GM21526 (cell line): ENCODE data around the gene CTNNBIP1.

Experiments
- ATAC-seq: cut with Tn5 transposase; IDR thresholded peaks from one replicate; pipeline ENCODE4 v1.9.1; 2021; ENCODE audit warnings: moderate library complexity; ENCODE audit not compliant: unreplicated experiment, low FRiP score

The CTNNBIP1 gene

DNA sequence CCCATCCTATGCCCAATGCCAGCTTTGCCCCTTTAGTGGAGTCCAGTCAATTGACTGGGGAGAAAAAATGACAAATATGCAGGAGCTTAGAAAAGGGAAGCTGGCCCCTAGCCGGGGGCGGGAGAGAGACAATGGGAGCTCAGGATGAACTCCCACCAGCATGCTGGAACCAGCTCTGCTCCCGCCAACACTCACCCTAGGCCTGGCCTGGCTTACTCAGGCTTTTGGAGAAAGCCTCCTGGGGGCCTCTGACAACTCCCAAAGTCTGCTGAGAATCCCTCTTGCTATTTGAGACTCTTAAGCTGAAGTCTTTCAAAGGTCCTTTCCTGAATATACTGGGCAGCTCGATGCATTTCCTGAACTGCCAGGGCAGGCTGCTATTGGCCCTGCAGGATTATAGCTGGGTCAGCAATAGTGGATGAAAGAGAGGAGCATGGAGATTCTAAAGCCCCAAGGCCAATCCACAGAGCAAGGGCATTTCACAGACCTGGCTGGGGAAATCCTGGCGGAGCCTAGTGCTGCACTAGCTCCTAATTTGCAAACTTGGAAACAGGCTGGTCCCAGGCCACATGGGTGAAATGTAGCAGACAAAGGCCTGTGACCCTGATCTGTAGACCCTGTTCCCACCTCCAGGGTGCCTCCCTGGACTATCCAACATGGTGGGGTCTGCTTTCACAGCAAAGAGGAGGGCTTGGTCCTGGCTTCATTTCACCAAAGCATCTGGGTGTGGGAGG lies 50.6 kb downstream of the CTNNBIP1 start:
- no peak for ATAC-seq

DNA sequence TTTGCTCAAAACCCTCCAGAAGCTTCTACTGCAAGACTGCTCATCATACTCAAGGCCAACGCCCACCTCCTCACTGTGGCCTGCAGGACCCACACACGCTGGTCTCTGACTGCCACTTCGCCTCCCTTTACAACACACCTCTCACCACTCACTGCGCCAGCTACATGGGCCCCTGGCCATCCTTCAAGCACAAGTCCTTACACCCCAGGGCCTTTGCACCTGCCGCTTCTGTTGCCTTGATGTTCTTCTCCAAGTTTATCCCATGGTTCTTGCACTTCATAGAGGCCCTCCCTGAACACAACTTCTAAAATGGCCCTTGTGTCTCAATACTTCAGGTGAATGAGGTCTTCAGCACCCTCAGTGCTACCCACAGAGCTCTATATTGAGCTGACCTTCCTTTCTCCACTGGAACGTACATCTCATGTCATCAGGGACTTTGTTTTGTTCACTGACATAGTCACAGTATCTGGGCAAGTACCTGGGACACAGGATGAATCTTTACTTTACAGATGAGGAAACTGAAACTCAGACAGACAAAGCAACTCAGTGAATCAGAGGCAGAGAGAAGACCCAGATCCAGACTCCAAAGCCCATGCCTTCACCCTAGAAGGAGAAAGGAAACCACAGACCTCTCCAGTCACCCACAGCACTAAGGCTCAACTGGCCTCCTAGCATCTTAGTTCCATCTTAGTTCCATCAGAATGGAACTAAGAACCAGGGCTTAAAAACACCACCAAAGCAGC lies 51.6 kb downstream of the CTNNBIP1 start:
- no peak for ATAC-seq

DNA sequence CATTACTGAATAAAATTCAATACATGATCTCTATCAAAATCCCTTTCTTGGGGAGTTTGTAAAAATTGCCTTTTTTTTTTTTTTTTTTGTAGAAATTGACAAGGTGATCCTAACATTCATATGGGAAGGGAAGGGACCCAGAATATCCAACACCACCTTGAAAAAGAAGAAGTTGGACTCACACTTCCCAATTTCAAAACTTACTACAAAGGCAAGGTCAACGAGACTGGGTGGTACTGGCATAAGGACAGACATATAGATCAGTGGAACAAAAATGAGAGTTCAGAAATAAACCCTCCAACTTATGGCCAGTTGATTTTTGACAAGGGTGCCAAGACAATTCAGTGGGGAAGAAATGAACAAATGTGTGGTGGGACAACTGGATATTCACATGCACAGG lies 54.9 kb downstream of the CTNNBIP1 start:
- ATAC-seq, result no peak

DNA sequence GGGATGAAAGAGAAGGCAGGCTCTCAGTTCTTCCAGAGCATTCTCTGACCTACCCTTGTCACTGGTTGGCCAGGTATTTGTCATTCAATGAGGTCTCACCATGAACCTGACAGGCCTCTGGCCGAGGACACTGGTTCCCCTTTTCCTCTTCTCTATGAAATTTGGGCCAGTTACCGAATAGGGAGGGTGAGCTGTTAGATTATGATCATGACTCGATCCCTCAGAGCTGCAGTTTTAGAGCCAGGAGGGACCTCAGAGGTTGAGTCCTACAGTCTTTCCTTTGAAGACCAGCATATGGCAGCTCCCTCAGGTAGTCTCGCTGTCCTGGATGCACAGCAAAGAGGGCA lies 56.8 kb downstream of the CTNNBIP1 start:
- ATAC-seq, result no peak

DNA sequence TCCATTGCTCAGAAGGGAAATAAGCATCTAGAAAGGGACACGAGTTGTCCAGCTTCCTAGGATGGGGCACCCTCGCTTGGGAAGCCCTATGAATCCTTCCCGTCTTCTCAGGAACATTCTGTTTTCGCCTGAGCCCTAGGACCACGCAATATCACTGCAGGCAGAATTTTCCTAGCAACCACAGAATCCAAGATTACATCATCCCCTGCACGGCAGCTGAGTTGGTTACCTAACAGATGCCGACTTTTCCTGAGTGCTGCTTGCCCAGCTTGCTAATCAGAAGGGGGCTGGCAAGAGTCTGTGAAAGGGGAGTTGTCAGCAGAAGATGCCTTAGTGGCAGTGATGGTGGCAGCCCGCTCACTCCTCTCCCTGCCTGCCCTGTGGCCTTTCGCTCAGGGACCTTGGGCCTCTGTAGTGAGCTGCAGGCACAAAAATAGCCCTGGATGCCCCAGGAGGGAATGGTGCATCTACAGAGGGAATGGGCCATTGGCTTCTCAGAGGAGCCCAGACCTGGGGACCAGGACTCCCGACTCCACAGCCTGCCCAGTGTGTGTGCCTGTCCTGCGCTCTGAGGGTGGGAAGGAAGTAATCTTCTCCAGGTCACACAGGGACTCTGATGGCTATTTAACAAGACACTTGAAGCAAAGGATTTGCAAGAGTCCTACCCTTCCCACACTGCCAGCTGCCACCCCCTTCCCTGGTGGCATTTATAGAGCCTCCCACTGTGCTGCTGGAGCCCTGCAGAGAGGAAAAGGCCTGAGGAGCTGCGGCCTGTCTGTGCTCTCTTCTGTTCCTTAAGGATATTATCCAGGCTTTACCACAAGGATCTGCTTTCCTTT lies 57.4 kb downstream of the CTNNBIP1 start:
- no peak for ATAC-seq

DNA sequence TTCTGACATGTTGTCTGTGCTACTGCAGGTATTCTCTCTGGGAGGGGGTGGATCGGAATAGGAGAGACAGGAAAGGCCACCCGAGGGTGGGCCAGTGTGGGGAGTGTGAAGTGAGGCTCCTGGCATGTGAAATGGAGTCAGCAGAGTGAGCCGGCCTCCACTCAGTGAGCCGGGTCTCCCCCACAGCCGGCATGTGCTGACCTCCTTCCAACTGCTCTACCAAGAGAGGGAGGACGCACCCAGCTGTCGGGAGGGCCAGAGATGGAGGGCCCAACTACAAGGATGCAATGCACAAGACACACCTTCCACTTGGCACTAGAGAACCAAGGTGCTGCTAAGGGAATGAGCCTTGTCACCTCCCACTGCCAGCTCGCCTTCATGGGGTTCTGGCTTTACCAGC lies 58.1 kb downstream of the CTNNBIP1 start:
- no peak for ATAC-seq

DNA sequence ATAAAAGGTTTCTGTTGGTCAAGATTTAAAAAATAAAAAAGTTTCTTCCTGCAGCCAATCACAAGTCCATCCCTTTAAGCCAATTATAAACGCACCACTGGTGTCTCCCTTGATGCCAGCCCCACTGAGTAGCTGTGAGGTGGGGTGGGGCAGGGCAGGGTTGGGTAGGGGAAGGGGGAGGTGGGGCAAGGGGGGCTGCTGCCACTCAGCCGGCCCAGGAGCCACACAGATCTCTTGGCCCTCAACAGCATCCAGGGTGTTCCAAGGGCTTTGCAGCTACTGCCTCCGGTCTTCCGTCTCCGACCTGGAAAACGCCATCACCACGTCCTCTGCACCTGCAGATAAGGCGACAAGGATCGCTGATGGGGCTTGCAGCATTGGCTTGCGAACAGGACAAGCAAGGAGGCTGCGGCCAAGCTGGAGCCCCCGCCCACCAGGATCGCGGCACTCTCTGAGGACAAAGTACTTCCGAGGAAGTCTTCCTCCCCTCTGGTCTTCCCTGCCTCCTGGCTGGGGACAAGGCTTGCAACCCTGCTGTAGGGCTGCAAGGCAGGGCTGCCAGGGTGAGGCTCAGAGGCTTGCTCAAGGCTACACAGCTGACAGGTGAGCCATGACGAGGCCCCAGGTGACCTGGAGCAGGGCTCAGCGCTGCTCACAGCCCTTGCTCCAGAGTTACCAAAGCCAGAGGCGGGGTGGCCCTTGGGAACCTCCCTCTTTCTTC lies 59.5 kb downstream of the CTNNBIP1 start:
- no peak for ATAC-seq

DNA sequence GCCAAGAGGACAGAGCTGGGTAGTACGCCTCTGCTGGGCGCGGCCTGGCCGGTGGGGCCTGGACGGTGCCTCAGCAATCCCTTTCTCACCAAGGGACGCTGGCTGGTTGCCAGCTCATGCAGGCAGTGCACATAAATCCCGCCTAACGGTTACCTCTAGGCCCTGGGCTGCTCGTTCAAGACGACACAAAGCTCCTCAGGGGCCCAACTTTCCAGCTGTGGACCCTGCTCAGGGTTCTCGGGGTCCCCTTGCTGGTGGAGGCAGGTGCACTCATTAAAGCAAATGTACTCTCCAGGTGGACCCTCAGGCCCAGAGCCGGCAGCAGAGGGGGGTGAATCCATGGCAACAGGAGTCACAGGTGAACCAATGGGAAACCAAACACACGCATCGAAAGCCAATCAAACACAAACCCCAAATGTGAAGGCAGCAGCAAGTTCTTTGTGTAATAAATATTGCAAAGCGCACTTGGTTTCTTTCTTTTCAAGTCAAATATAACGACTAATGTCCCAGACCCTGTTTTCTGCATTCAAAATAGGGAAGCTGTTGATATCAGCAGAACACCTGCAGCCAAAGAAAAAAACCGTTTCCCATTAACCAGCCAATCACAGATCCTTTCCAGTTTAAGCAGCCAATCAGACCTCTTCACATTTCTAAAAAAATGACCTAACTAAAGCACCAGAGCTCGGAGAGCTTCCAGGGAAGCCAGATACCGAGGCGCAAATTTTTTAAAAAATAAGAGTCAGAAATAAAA lies 60.2 kb downstream of the CTNNBIP1 start:
- ATAC-seq, result no peak

DNA sequence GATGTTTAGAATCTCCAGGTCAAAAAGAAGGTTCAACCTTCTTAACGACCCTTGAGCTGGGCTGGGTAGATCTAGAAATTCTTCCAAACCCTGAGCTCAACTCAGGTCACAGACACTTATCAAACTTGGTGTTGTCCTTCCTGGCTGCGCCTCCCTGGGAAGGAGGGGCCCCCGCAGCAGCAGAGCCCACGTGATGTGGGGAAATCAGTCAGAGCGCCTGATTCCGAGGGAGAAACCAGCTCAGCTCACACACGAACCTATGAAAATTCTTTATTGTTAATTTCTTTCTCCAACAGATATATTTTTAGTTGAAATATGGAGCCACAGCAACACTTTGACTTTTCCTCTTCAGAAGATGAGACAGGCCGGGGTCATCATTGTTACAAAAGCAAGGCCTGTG lies 62.0 kb downstream of the CTNNBIP1 start:
- ATAC-seq, result no peak

DNA sequence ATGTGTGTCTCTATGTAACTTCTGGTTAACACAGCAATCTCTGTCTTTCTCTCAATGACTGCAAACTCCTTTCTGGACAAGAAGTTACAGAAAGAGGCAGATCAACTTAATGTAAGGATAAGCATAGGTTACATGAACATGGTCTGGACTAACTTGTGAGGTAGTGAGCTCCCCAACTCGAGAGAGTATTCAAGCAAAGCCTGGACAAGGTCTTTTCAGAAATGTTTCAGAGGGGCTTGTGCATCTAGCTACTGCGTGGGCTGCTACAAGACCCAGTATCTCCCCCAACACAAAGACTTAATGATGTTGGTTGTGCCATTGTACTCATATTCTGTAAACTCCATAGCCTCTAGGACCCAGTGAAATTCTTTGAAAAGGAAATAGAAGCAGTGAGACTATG lies 62.8 kb downstream of the CTNNBIP1 start:
- ATAC-seq, result no peak

DNA sequence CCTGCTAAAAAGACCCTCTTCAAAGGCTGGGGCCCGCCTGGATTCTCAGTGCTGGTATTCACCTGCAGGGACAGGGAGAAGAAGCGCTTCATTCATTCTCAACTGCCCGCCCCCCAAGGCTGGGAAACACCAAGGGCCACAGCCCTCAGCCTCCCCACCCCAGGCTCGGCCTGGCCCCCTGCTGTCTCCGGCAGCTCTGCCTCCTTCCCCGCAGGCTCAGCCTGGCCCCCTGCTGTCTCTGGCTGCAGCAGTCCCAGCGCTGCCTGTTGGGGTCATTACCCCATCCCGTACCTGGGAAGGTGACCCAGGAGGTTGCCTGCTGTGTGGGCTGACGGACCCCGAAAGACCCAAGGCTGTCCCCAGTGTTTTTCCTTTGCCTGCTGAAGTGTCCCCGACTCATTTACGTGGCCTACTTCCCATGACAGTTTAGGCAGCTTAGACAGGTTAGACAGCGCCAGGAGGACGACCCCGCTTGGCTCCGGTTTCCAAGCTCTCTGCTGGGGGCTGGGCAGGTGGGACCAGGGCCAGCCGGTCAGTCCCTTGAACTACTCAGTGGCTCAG lies 63.4 kb downstream of the CTNNBIP1 start:
- ATAC-seq, result no peak

DNA sequence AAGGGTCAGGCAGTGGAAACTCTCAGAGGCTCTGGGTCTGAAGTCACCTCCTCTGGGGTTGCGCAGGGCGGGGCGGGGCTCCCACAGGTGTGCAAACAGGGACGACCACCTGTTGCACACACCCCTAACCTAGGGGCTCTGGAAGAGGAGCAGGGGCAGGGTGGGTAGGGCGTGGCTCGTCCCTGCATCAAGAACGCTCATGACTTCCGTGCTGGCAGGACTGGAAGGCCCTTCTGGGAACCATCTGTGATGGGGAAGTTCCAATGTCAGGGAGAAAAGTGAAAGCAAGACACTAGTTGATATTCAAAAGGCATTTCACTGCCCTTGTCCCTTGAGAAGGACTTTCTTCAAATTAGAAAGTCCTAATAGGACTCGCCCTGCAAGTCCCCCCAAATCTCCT lies 64.2 kb downstream of the CTNNBIP1 start:
- ATAC-seq, result no peak

DNA sequence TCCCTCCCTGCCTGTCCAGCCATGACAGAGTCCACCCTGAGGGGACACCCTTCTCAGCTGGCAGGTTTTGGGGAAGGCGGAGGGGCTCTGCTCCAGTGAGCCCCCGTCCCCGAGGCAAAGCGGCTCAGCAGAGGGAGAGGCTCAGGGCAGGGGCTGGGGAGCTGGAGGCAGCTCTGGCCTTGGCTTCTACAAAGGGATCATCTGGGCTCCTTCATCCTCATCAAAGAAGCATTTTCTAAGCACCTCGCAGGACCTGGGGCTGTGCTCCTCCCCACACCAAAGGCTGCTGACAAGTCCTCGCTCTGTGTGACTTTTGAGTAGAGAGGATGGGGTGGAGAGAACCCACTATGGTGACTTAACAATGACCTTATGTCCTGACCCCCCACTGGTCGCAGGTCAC lies 65.3 kb downstream of the CTNNBIP1 start:
- no peak for ATAC-seq

DNA sequence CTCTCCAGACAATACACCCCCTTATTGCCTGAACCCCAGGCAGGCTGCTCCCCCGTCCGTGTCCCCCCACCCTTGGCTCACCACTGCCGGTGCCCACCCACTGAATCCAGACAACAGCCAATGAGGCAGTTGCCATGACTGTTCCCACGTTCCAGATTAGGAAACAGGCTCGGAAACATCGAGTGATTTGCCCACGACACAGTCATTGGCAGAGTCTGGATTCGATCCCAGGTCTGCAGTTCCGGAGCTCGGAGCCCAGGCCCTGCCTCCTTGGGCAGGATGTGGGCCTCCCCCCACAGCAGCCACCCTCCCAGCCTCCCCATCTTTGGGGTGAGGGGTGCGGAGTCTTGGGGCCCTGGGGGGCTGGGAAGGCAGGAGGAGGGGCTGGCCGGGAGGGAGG lies 66.0 kb downstream of the CTNNBIP1 start:
- ATAC-seq, result no peak

DNA sequence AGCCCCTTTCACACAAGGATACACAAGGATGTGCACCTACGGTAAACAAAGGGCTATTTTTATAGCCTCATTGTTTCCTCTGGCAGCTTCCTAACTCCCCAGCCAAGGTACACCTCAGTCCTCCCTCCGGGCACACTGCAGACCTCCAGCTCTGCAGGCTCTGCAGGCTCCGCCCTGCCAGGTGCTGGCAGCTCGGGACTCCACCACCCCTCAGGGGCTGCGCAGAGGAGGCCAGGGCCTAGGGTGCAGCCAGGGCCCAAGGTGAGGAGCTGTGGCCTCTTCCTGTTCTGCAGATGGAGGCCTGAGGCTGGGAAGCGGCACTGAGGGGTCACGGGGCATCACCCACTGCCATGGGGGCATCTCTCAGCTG lies 66.5 kb downstream of the CTNNBIP1 start:
- ATAC-seq, result no peak

DNA sequence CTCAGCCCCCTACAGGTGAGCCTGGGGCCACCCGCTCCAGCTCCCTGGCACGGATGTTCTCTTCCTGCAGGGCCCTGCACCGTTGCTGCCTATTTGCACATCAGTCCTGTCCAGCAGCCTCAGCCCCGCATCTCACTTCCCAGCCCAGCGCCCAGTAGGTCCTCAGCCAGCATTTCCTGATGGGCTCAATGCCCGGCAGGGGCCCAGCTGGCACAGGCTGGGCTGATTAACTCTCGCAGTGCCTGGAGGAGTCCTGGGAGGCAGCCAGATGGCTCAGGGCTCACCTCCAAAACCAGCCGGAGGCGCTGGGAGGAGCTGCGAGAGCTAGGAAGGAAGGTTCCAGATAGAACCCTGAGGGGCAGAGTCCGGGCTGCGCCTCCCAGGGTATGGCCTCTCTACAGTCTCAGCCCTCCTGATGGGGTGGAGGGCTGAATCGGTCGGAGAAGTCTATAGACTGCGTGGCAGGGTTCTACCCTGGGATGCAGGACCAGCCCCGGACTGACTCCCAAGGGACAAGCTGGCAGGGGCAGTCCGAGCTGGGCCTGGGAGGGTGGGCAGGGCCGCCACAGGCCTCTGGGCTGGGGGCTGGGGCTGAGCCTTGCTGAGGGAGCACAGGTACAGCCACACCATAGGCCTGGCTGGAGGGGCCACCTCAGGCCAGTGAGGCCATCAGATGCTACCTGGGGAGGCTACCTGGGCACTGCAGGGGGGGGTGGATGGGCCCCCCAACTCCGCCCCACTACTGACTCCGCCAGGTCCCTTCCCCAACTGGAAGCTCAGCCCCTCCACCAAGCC lies 67.1 kb downstream of the CTNNBIP1 start:
- ATAC-seq, result no peak

DNA sequence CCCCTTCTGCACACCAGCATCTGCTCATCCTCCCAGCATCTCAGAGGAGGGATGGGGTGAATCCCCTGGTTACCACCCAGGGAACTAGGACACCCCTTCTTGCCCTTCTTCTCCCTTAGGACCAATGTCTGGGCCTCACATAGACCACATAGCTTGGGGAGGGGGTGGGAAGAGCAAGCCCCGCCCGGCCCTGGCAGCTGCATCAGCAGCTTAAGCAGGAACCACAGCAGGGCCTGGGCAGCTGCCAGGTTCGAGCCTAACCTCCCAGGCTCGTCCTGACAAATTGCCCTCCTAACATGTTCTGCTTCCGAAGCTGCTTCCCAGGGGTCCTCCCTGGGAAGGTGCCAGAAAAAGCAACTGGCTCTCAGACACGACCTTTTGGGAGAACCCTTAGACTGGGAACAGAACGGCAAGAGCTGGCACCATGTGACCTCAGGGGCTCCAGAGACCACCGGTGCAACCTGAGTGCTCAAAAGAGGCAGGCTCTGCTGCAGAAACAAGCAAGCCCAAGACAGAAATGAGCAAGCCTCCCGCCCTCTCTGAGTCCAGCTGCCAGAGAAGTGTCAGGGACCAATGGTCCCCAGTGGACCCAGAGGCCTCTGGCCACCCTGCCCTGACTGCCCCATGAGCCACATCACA lies 67.9 kb downstream of the CTNNBIP1 start:
- ATAC-seq, result no peak

DNA sequence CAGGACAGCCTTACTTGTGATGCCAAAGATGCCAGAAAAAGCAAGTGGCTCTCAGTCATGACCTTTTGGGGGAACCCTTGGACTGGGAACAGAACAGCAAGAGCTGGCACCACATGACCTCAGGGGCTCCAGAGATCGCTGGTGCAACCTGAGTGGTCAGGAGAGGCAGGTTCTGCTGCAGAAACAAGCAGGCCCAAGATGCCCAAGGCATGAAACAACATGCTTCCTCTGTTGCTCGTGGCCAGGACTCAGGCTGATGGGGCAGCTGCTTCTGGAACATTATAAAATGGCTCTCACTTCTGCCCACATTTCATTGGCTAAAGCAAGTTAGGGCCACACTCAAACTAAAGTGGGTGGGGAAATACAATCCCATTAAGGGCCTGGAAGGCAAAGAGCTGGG lies 68.6 kb downstream of the CTNNBIP1 start:
- no peak for ATAC-seq

DNA sequence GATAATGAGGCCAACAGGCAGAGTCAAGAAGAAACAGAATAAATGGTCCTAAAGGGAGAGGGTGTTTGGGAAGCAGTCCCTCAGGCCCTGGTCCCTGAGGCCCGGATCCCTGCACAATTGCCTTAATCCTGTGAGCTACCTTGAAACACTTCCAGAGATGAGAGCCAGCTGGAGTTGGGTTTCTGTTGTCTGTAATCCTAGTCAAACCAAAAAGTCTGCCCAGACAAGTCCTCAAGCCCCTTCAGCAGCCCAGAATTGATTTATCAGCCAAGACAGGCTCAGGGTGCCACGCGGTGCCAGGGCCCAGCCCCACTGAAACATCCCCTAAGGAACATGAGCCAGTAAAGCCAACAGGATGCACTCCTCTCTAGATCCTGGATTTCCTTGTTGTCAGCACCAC lies 69.9 kb downstream of the CTNNBIP1 start:
- ATAC-seq, result no peak
